NOMO-1 treated with DMSO at 0.1 percent for 48 hours (cell line): Measurements from ENCODE around the gene AGK.

Experiments
- DNase-seq: peaks from one replicate; lab custom pipeline; 2025; ENCODE audit not compliant: unreplicated experiment; lab: John Stamatoyannopoulos, UW

AGK gene, protein sequence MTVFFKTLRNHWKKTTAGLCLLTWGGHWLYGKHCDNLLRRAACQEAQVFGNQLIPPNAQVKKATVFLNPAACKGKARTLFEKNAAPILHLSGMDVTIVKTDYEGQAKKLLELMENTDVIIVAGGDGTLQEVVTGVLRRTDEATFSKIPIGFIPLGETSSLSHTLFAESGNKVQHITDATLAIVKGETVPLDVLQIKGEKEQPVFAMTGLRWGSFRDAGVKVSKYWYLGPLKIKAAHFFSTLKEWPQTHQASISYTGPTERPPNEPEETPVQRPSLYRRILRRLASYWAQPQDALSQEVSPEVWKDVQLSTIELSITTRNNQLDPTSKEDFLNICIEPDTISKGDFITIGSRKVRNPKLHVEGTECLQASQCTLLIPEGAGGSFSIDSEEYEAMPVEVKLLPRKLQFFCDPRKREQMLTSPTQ

DNA sequence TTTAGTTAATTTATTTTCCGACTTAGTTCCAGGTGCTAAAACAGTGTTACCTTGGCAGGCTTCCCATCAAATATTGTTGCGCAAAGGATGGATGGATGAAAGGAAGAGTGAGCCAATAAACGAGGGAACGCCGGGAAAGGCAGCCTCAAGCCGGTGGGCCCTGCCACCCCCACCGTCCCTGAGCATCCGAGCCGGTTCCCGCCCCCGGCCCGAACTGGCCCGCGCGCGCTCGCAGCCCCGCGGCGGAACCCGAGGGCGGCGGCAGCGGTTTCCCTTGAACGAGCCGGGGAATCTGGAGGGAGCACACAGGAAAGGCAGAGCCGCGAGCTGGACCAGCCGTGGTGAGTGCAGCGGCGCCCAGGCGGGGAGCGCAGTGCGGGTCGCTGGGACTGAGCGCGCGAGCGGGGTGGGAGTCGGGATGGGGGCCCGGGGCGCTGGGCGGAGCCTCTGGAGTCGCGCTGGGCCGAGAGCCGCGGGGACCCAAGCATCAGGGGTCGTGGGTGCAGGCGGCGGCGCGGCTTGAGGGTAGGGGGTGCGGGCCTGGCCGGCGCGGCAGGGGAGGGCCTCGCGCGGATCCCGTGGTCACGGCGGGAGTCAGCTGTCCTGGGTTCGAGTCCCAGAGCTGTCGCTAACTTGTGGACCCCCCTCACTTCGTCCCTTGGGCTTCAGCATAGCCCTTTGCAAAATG lies at the start of gene AGK:
Gene AGK (plus strand): TSS at position 317 of the 688 bp plus-strand sequence. CDS start 4,057 bp downstream, outside the sequence.
- peak; percentile 12 for DNase-seq

DNA sequence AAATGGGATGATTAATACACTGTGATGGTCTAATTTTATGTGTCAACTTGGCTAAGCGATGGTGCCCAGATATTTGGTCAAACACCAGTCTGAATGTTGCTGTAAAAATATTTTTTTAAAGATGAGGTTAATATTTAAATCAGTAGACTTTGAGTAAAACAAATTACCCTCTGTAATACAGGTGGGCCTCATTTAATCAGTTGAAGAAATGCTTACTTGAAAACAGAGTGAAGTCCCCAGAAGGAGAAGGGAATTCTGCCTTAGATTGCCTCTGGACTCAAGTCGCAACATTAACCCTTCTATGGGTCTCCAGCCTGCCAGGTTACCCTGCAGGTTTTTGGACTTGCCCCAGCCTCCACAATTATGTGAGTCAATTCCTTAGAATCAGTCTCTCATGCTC lies 49.8 kb upstream of the AGK start:
- no peak for DNase-seq

DNA sequence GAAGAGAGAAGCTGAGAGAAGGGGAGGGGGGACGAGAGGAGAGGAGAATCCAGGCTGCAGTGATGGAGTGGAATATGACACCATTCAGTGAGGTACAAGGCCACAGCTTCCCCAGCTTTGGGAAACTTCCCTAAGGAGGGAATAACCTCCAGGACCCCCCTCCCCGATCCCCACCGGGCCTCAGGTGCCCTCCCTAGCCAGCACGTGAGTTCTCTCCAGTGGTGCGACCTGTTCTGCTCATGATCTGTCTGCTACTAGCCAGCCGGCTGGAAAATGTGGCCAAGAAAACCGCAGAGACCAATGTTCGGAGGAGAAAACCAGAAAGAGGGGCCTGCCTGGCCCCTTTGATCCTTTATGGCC lies 39.9 kb upstream of the AGK start:
- no peak for DNase-seq

DNA sequence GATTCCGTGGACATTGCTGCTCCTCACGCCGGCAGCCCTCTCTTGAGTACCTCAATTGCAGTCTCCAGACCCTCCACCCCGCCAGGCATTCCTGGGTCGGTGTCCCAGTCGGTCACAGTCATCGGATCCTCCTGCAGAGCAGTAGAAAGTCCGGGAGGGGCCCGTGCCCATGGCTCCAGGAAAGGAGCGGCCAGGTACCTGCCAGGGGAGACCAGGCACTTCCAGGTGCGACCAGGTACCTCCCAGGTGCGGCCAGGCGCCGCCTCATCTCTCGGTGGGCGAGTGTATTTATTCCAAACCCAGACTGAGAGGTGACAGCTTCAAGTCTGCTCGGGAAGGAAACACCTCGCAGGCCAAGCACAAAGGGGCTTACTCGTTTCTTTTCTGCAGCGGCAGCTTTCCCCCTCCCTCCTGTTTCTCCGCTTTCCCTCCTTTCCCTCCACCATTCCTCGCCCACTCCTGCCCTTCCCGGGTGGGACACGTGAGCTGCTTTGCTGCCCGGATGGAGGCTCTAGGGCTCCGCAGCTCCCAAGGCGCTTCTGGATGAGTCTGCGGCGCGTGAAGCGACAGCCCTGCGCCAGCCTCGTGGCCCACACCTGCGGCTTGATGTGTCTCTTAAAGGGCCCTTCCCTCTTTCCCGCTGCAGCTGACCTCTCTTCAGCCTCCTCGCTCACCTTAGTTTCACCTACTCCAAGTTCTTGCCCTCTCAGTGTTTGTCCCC lies 39.4 kb upstream of the AGK start:
- DNase-seq, result no peak

DNA sequence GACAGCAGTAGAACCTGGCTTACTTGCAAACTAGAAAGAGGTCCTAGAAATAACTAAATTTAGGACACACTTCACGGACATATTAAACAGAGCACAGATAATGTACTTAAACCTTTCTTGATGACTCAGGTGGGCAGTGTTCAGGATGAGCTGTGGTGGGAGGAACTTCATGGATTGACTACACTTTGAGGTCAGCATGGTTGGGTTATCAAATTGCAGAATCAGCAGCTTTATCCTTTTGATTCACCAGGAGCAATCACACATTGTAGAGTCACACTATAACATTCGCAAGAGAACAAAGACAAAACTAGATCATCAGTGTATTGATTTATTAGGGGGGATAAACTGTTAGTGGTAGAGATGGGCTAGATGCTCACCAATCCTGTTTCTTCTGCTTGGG lies 38.6 kb upstream of the AGK start:
- DNase-seq, result no peak

DNA sequence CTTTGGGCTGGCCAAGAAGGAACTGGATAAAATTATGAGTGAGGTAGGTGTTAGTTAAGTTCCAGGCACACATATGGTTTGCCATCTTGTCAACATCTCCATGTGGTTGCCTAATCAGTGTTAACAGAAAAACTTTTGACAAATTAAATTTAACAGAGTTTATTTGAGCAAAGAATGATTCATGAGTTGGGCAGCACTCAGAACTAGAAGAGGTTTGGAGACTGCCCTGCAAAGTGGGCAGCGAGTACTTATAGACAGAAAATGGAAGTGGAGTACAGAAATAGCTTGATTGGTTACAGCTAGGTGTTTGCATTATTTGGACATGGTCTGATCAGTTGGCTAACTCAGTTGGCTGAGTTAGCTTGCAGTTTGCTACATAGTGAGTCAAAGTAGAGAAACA lies 37.5 kb upstream of the AGK start:
- DNase-seq, result no peak

DNA sequence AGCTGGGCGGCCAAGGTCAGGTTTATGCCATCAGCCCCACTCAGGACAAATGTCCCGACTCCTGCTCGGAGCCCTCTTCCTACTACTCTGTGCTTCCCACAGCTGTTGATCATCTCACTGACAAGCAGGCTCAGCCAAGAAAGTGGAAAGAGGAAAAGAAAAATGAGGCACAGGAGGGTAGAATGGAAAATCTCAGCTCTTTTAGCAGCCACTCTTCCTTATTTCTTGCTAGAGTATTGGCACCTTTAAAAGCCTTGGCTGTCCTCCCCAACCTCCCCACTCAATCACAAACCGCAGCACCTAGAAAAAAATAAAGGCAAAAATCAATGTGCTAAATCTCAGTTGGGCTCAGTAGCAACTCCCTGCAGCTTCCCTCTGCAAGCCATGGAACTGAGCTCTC lies 35.3 kb upstream of the AGK start:
- DNase-seq, result no peak

DNA sequence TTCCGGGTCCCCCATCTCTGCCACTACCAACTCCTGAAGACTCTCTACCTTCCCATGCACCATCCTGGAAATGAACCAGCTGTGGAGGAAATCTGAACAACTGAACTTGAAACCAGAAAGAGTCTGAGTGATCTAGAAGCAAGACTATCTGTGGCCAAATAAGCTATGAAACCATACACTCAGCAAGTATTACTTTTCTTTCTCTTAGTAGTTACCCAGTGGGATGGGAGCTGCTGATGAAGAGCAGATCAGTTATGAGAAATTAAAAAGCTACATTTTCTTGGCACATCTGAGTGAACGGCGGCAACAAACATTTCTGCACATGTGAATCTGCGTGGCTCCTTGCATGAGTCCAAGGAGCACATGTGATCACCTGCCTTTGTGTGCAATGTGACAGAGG lies 31.6 kb upstream of the AGK start:
- no peak for DNase-seq

DNA sequence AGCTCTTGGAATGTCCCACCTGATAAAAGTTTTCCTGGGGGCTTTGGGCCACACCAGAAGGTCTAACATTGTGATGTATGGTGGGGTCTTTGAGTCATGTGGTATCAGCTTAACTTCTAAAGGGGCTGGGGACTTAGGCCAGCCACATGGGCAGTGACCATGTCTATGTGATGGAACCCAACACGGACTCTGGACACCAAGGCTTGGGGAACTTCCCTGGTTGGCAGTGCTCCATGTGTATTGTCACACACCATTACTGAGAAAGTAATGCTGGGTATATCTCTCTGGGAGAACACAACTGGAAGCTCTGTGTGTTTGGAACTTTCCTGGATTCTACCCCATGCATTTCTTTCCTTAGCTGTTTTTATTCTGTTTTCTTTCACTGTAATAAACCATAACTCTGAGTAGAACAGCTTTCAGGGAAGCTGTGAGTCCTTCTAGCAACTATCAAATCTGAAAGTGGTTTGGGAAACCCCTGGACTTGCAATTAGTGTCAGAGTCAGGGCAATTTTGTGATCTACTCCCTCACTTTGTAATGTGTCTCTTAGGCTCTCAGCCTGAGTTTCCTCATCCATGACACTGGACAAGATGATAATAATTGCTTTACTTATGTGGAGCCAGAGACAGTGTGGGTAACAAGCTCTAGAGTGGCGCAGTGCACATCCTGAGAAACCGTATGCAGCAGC lies 28.4 kb upstream of the AGK start:
- DNase-seq, result no peak

DNA sequence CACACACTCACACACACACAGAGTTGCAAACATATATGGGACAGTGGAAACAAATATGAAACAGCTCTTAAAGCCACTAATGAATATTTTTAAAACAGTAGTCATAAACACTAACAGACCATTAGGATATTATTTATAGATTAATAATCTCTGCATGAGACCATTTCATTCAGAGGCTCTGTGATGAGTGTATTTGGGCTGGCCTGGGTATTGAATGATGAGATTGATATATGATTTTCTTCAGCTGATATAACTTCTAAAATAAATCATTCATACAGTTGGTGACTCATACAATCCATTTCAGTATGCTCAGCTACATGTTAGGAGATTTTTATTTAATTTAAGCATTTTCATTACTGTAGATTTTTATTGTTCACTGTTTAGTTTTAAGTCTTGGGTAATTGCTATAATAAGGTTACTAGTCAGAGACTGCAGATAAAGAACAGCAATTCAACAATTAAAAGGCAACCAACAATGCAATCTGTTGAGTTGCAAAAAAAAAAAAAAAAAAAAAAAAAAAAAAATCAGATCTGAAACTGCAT lies 25.2 kb upstream of the AGK start:
- no peak for DNase-seq

DNA sequence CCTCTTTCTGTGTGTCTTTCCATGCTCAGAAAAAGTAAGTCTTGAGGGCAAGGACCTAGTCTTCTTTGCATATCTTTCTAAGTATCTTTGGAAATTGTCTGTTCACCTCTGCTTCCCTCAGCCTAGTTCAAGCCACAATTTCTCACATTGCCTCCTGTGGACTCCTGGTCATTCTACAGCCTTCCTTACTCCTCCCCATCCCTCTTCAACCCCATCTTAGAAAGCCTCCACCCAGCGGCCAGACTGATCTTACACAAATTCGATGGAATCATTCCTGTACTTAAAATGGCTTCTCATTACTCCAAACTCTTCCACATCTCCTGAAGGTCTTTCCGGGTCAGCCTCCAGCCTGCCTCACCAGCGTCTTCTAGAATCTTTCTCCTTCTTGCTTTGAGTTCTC lies 24.1 kb upstream of the AGK start:
- no peak for DNase-seq

DNA sequence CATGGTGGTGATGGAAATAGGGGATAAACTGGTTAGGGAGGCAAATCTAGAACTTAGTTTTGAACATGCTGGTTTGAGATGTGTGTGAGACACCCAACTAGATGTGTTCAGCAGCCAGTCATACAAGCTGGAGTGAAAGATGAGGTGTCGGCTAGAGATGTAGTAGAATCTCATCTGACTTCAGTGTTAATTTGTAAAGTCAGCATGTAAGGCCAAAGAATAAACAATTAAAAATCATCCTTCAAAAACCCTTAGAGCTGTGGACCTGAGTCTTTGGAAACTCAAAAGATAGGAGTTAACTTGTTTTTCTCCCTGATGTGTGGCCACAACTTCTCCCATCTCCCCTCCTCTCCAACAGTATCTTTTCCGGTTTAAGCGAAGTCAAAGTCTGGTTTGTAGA lies 22.8 kb upstream of the AGK start:
- DNase-seq, result no peak

DNA sequence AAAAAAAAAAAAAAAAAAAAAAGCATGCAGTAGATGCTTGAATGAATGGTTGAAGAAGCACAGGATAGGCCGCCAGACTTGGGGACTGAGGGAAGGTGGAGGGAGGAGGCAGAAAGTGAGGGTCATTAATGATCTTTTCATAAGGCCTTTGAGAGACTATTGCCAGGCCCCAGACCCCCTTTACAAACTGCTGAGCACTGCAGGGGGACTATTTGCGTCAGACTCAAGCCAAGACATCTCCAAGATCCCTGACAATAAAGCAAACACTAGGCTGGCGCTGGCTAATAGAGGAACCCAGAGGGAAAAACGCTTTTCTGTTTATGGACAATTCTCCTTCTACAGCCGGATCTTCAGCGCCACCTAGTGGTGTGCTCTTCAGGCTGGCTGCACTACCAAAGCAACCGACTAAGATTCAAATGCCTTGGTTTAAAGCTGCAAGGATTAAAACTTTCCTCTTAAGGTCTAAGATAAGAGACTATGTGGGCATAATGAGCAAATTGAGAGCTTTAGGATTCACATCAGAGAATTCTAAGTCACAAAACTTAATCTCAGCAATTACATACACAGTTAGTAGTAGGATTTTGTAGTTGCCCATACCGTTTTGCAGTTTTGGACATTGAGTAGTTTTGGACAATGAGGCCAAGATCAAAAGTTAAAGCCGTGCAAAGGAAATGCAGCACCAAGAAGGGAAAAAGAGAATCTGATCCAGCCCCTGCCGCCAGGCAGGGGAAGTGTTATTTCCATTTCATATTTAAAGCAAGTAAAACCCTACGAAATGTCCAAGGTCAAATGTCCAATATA lies 17.9 kb upstream of the AGK start:
- peak; percentile 27 for DNase-seq

DNA sequence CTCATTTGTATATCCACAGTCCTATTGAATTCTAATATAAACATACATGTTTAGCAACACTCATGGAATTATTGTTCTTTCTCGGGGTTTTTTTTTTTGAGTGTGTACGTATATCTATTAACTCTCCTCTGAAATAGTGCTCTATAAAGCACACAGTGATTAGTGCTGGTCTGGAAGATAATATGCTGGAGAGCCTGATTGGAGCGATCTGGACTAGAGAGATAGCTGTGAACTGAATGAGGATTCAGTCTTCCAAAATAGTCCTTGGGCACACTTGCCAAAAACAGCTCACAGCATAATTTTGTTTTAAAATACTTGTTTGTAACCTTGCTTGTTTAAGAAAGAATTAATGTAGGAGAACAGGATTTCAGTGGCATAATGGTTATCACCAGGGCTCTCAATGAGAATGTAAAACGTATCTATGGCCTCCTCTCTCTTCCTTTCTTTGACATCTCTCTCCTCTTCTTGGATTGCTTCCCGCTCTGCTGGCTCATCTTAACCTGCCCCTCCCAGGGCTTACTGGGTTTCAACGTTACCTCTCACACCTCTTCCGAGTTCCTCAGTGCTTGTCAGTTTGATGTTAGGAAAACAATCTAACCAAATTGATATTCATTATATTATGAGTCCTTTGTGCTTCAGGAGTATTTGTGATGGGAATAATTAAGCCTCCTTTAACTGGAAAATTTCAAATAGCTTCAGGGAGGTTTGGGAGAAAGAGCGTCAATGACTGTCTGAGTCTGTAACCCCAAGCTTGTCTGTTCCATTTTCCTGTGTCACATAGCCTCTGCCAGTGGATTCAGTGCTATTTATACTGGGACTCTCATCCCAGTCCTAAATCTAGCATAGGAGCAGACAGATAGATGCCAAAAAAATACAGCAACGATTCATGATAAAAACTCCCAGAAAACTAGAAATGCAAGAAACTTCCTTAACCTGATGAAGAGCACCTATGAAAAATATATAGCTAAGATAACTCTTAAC lies 16.2 kb upstream of the AGK start:
- no peak for DNase-seq

DNA sequence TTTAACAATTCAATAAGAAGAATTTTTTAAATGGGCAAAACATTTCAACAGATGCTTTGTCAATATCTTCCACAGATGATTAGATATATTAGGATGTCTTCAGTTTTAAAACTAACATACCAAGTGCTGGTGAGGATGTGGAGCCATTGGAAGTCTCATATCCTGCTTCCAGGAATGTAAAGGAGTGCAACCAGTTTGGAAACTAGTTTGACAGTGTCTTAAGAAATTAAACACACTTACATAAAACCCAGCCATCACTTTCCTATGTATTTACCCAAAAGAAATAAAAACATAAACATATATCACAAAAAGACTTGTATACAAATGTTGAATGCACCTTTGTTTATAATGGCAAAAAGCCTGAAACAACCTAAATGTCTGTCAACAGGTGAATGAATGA lies 13.3 kb upstream of the AGK start:
- no peak for DNase-seq

DNA sequence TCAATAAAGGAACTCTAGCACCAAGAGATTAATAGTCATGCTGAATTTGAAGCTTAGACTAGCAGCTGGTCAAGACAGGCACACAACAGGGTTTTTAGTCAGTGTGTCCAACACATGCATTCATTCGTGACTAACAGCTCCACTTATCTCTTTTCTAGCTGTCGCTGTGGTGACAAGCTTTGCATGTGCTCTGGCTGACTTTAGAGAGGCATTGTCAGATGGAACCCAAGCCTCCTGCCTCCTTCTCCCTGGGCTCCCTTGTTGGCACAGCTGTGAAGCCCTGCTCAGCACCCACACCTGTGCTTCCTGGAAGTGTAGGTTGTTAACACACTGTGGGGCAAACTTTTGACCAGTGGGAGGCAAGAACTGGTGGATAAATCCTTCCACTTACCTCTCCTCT lies 9.8 kb upstream of the AGK start:
- no peak for DNase-seq

DNA sequence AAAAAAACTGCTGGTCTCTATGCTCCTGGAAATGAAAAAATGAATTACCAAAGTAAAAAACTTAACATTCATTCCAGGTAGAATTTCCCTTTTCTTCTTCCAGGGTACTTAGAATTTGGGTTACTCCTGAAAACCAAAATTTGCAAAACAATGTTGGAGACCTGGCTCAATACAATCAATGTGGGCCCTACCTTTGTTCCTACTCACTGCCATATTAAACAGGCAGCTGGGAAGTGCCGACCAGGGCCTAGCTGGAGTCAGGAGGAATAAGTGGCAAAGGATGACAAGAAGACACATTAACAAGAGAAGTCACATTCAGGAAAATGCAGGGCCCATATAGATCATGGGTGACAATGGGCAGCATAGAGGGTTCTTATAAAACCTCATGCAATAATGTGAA lies 6.4 kb upstream of the AGK start:
- DNase-seq, result no peak

DNA sequence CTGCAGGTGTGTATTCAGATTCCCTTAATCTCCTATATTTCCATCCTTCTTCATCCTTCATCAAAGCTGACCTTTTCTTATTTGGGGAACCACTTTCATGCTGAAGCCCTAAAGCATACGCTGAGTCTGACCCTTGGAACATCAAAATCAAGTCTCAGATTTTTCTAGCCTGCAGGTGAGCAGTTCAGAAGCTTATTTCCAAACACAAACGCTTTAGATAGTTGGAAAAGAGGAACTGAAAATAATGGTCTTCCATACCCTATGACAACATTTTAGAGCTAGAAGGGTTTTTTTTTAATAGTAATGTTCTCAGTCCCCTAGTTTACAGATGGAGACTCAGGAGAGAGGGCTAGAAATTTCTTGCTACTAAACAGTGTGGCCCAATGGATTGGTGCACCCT lies 1.6 kb upstream of the AGK start:
- peak; percentile 39 for DNase-seq

DNA sequence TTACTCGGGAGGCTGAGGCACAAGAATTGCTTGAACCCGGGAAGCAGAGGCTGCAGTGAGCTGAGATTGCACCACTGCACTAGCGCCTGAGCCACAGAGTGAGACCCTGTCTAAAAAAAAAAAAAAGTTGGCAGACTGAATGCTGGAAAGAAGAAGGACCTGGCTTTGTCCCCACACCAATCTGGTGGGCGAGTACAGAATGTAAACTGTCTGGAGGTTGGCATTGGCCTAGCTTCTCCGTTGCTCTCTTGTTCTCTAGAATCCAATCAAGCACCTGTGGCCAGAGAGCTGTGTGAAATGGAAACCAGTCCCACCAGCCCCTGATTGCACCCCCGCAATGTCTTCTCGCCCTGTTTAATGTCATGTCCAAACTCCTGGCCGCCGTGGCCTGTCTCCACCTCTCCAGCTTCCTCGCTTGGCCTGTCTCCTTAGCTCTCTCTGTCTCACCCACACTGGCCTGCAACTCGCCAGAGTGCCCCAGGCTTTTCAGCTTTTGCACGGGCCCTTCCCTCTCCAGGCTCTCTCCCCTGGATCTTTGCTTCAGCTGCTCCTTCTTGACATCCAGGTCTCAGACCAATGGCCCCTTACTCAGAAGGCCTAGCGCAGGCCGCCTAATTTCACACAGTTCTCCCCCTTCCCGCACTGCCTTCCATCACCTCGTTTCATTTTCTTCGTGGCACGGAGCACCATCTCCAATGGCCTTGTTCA lies 670 bp upstream of the AGK start:
- no peak for DNase-seq
